GM06990 (cell line): ENCODE results near the gene UBE3B.

Experiments
- DNase-seq: peaks from one replicate; pipeline ENCODE4 v3.0.0-alpha.2; 2011; ENCODE audit not compliant: insufficient read length; ENCODE audit errors: extremely low read depth
- H3K27me3 ChIP-seq: replicated peaks from 2 replicates; pipeline ENCODE4 v1.6.0; 2011; ENCODE audit warnings: low read length; ENCODE audit not compliant: control insufficient read depth, insufficient read depth
- H3K36me3 ChIP-seq: 2 replicates; pipeline ENCODE4 v1.5.1; 2011; ENCODE audit warnings: low read length; ENCODE audit not compliant: control insufficient read depth, insufficient read depth
- H3K4me3 ChIP-seq: replicated peaks from 2 replicates; pipeline ENCODE4 v1.5.1; 2011; ENCODE audit warnings: low read depth, mild to moderate bottlenecking, control low read depth, low read length
- CTCF ChIP-seq: IDR thresholded peaks from 2 replicates; pipeline ENCODE4 v1.5.1; 2011; ENCODE audit warnings: low read length, control low read depth, mild to moderate bottlenecking, inconsistent platforms; ENCODE audit not compliant: insufficient read depth, poor library complexity, severe bottlenecking

UBE3B gene

DNA sequence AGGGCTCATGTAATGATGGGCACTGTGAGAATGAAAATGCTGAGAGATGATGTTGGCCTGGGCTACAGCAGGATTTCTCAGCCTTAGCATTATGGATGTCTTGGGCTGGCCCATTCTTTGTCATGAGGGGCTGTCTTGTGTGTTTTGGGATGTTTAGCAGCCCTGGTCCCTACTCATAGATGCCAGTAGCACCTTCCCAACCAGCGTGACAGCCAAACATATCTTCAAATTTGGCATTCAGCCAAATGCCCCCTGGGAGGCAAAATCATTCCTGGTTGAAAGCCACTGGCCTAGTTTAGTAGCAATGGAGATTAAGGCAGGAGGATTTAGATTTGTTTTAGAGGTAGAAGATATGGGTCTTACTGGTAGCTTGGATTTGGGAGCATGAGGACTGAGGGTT is 26.6 kb downstream of the UBE3B start:
- Histone ChIP-seq H3K4me3 (no peak overlapping the region), H3K36me3 (peaks cover 39% of the 10 kb centered on the region), H3K27me3 (no peaks in the 10 kb centered on the region)
- no peak for DNase-seq
- no peak for TF ChIP-seq CTCF

DNA sequence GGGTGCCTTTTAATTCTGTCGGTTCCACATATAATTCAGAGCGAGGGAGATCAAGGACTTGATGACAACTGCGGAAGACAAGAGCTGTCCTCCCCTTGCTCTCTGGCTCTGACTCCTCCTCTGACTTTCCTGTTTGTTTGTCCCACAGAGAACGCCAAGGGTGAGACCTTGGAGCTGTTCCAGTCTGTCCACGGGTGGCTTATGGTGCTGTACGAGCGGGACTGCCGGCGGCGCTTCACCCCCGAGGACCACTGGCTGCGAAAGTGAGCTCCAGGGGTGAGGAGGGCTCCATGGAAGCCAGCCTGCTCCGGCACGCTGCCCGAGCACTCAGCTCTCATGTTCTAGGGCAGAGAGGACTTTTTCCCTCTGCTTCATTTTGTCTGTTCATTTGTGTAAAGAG is 32.8 kb downstream of the UBE3B start:
- H3K36me3 ChIP-seq, result peaks cover 28% of the 10 kb centered on the region
- no peak for DNase-seq
- no peaks in the 10 kb centered on the region for H3K27me3 ChIP-seq
- no peak overlapping the region for H3K4me3 ChIP-seq
- no peak for TF ChIP-seq CTCF

- Histone ChIP-seq H3K27me3 (no peaks in the 10 kb centered on the region), H3K4me3 (no peak overlapping the region), H3K36me3 (peaks cover 27% of the 10 kb centered on the region)
- no peak for DNase-seq
- no peak for TF ChIP-seq CTCF
These were observed 35.2 kb downstream of the UBE3B start for GRCh38 chr12:109512608-109513007.

DNA sequence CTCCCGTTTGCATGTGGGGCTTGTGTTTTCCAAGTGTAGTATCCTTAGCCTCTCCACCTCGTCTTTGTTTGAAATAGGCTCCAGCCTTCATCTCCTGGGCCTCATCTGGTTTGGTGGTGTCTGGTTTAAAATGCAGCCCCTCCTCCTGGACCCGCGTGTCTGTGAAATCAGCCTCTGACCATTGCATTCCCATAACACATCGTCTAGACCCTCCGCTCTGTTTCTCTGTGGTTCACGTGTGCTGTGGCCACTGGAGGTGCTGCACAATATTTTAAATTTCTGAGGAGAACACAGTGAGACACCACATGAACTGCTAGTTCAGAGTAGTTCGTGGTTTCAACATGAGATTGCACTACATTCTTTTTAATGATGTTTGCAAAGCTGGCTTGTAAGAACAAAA is 35.6 kb downstream of the UBE3B start:
- DNase-seq, result no peak
- Histone ChIP-seq H3K4me3 (no peak overlapping the region), H3K36me3 (peaks cover 26% of the 10 kb centered on the region), H3K27me3 (no peaks in the 10 kb centered on the region)
- no peak for TF ChIP-seq CTCF

DNA sequence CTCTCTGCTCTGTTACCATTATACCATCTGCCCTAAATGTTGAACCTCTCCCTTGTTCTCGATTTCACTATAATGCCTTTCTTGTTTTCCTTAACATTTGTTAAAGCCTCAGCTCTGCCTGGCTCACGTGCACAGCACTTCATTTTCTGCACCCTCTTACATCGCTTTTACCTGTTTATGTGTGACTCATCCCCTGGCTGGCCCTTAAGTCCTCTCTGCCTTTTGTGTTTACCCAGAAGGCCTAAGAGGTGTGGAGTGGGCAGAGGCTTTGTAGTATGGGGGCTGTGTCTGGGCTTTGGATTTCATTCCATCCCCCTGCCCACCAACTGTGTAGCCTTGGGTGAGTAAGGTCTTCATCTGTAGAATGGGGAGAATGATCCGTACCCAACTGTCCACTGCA is 36.5 kb downstream of the UBE3B start:
- no peaks in the 10 kb centered on the region for H3K27me3 ChIP-seq
- DNase-seq, result no peak
- peaks cover 28% of the 10 kb centered on the region for H3K36me3 ChIP-seq
- TF ChIP-seq CTCF, result no peak
- H3K4me3 ChIP-seq, result no peak overlapping the region

DNA sequence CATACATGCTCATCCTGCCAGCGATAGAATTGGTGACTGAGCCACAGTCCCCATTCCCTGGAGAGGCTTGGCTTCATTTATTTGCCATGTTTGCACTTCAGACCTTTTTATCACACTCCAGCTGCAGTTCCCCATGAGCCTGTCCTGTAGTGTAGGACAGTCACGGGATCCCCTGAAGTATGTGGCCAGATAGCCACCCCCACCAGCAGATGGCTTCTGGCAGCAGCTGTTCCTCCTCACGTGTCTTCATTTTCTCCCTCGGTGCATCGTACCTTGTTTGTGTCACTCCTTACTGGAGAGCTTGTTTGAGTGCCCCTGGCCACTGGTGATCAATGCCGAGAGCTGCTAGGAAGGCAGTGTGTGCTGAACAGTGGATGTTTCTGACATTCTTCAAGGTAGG is 40.2 kb downstream of the UBE3B start:
- DNase-seq, result no peak
- Histone ChIP-seq H3K4me3 (no peak overlapping the region), H3K36me3 (peaks cover 34% of the 10 kb centered on the region), H3K27me3 (no peaks in the 10 kb centered on the region)
- no peak for TF ChIP-seq CTCF
